Hematopoietic multipotent progenitor cell treated with erythropoietin and hydrocortisone succinate and interleukin-3 and kit ligand, for 8 days (in vitro differentiated cells): ENCODE data around the gene GSK3A.

ENCODE experiments used
- DNase-seq: peaks from one replicate; pipeline ENCODE4 v3.0.0-alpha.2; 2015

The GSK3A gene

GRCh38 chr19:42220751-42221097 lies 21.7 kb downstream of the GSK3A start:
- no peak for DNase-seq

- peak; percentile 98 for DNase-seq
These were observed 22.3 kb downstream of the GSK3A start, which contains the start of gene ZNF526 for GRCh38 chr19:42219812-42220750. ZNF526 (plus strand) TSS chr19:42220312; CDS start chr19:42224404, 4,092 bp downstream.

GRCh38 chr19:42217520-42218437 lies 24.6 kb downstream of the GSK3A start, which contains the start of gene DEDD2:
DEDD2 (minus strand) TSS chr19:42217677; CDS start chr19:42217007, 670 bp downstream.
- DNase-seq, result peak; percentile 97

GRCh38 chr19:42216653-42217519 lies 25.5 kb downstream of the GSK3A start:
- peak; percentile 46 for DNase-seq

GRCh38 chr19:42214810-42215485 lies 27.5 kb downstream of the GSK3A start:
- DNase-seq, result no peak

GRCh38 chr19:42212886-42213285 lies 29.5 kb downstream of the GSK3A start:
- no peak for DNase-seq

GRCh38 chr19:42208612-42209011 lies 33.8 kb downstream of the GSK3A start:
- no peak for DNase-seq

- peak; percentile 52 for DNase-seq
These were observed 34.6 kb downstream of the GSK3A start for GRCh38 chr19:42207767-42208271.

GRCh38 chr19:42206871-42207755 lies 35.3 kb downstream of the GSK3A start:
- DNase-seq, result peak; percentile 30

- no peak for DNase-seq
These were observed 37.7 kb downstream of the GSK3A start for GRCh38 chr19:42204664-42205063.

GRCh38 chr19:42203700-42204099 lies 38.7 kb downstream of the GSK3A start:
- no peak for DNase-seq

GRCh38 chr19:42202290-42202880 lies 40.0 kb downstream of the GSK3A start:
- no peak for DNase-seq

- peak; percentile 28 for DNase-seq
These were observed 40.7 kb downstream of the GSK3A start for GRCh38 chr19:42201489-42202289.

- DNase-seq, result peak; percentile 45
These were observed 42.2 kb downstream of the GSK3A start for GRCh38 chr19:42200116-42200715.

- peak; percentile 95 for DNase-seq
These were observed 42.8 kb downstream of the GSK3A start for GRCh38 chr19:42199440-42200115.

GRCh38 chr19:42198676-42199439 lies 43.5 kb downstream of the GSK3A start:
- peak; percentile 42 for DNase-seq

GRCh38 chr19:42197375-42197817 lies 45.0 kb downstream of the GSK3A start:
- DNase-seq, result no peak
